Measurements from ENCODE around the gene BBS2.

Gene BBS2

DNA sequence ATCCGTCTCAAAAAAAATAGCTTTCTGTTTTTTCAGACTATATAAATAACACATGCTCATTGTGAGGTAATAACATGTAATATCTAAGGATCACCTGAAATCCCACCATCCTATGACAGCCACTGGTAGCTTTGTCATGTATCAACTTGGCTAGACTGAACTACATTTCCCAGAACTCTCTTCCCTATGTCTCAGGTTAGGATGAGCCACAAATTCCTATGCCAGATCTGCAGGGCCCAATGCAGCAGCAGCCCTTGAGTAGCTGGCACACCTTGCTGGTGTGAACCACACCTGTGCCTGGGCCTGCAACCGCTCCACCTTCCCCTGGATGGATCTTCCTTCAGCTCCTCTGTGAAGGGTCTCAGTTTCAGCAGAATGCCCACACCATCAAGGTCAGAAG is 40.4 kb downstream of the BBS2 start:
- Mint-ChIP-seq H3K4me3 (no peak overlapping the region), H3K27ac (no peak overlapping the region)

DNA sequence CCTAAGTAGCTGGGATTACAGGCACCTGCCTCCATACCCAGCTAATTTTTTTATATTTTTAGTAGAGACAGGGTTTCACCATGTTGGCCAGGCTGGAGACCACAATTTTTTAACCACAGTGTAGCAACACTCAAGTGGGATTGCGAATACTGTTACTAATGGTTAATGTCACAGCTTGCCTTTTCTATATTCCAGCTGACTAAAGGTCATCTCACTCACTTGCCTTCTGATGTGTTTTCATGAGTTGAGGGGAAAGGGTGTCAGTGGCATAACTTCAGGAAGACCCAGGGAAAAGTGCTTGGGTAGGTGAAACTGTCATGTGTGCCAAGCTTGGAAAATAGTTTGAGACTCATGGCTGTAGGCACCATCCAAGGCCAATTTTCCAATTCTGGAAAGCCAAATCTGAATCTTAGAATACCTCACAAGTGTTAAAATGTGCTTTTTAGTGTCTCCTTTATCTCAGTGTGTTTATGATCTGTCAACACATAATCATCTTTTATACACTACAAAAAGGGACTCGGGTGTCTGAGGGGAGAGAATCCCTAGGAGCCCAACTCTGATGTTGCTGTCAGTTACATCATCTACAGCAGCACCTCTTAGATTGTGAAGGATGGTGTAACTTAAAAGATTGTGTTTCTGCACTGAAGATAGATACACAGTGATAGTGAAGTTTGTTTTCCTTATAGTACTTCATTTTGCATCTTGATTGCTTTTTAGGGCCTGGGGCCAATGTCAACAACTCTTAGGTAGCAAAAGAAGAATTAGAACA is 41.4 kb downstream of the BBS2 start:
- no peak for TF ChIP-seq CTCF (IDR thresholded peaks at IDR 0.05; ENCODE audit: unreplicated experiment in 3 of 3)
- no peak overlapping the region for H3K27ac Mint-ChIP-seq
- no peaks in the 10 kb centered on the region for H3K27me3 Mint-ChIP-seq (ENCODE audit: low read depth)
- peaks cover 57% of the 10 kb centered on the region for H3K36me3 Mint-ChIP-seq (ENCODE audit: low read depth)
- no peak overlapping the region for H3K4me3 Mint-ChIP-seq
- H3K4me1 Mint-ChIP-seq: peaks cover 4% of the 10 kb centered on the region
- no peaks in the 10 kb centered on the region for H3K9me3 Mint-ChIP-seq

More for the DNA sequence above, 40.4 kb downstream of the BBS2 start:
- TF ChIP-seq CTCF (IDR thresholded peaks at IDR 0.05; ENCODE audit: unreplicated experiment in 3 of 3): no peak
- Mint-ChIP-seq H3K4me1 (peaks cover 4% of the 10 kb centered on the region), H3K27me3 (ENCODE audit: low read depth) (no peaks in the 10 kb centered on the region), H3K36me3 (ENCODE audit: low read depth) (peaks cover 59% of the 10 kb centered on the region), H3K9me3 (no peaks in the 10 kb centered on the region)

GRCh38 chr16:56477096-56477878 is 42.5 kb downstream of the BBS2 start:
- no peak for TF ChIP-seq CTCF (IDR thresholded peaks at IDR 0.05; ENCODE audit: unreplicated experiment in 3 of 3)
- Mint-ChIP-seq H3K27me3 (ENCODE audit: low read depth) (no peaks in the 10 kb centered on the region), H3K4me1 (peaks cover 4% of the 10 kb centered on the region), H3K27ac (no peak overlapping the region), H3K9me3 (no peaks in the 10 kb centered on the region), H3K4me3 (no peak overlapping the region), H3K36me3 (ENCODE audit: low read depth) (peaks cover 60% of the 10 kb centered on the region)

GRCh38 chr16:56475201-56475600 is 44.6 kb downstream of the BBS2 start:
- H3K27me3 Mint-ChIP-seq (ENCODE audit: low read depth): no peaks in the 10 kb centered on the region
- peaks cover 69% of the 10 kb centered on the region for H3K36me3 Mint-ChIP-seq (ENCODE audit: low read depth)
- H3K9me3 Mint-ChIP-seq: no peaks in the 10 kb centered on the region
- no peak overlapping the region for H3K27ac Mint-ChIP-seq
- H3K4me3 Mint-ChIP-seq: no peak overlapping the region
- no peak for TF ChIP-seq CTCF (IDR thresholded peaks at IDR 0.05; ENCODE audit: unreplicated experiment in 3 of 3)
- H3K4me1 Mint-ChIP-seq: no peaks in the 10 kb centered on the region

- Mint-ChIP-seq H3K27ac (no peak overlapping the region), H3K4me1 (no peaks in the 10 kb centered on the region), H3K9me3 (no peaks in the 10 kb centered on the region), H3K36me3 (ENCODE audit: low read depth) (peaks cover 83% of the 10 kb centered on the region), H3K4me3 (no peak overlapping the region), H3K27me3 (ENCODE audit: low read depth) (no peaks in the 10 kb centered on the region)
- TF ChIP-seq CTCF (IDR thresholded peaks at IDR 0.05; ENCODE audit: unreplicated experiment in 3 of 3): no peak
Observed at GRCh38 chr16:56470666-56471065, 49.2 kb downstream of the BBS2 start.

All from nephron (organoid).